Measurements from ENCODE around the gene DSTN. TPM values are rescaled to one million over a fixed set of nuclear protein-coding genes. Genes with fewer than 3 reads are reported as not detected.

Gene DSTN
- total RNA-seq, 4 donors from 2014 or later: 166 to 322 (median 242) TPM

DNA sequence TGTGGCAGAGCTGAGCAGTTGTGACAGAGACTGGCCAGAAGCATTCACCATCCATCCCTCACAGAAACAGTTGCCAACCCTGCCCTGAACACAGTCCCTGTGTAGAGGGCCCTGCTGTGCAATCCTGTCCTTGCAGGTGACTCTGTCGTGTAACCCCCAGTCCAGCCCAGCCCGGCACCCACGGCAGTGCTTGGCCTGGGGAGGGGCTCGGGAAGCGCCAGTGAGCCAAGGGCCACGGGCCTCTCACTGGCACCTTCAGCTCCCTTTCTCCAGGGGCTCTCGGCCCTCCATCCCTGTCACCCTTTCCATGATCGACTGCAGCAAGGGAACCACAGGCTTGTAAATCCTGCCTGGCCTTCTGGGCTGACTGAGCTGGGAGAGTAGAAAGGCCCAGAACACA lies 59.1 kb downstream of the DSTN start:
- H3K27me3 ChIP-seq: no peaks in the 10 kb centered on the region
- 82 to 92% methylated on average over 2 to 7 of the region's 8 CpGs for WGBS, 2 donors
- no peak for DNase-seq (ENCODE audit: low spot score in 2 of 2)
- H3K4me3 ChIP-seq: no peak overlapping the region
- H3K27ac ChIP-seq: no peak overlapping the region
- H3K36me3 ChIP-seq: peaks cover 2 to 100% (median 9%) of the 10 kb centered on the region in 3 donors
- peaks cover 0 to 11% (median 1%) of the 10 kb centered on the region in 4 donors for H3K4me1 ChIP-seq
- no peaks in the 10 kb centered on the region for H3K9me3 ChIP-seq
- TF ChIP-seq POLR2A (IDR thresholded peaks at IDR 0.05) (no peak), EP300 (IDR thresholded peaks at IDR 0.05) (no peak)
- TF ChIP-seq, protein P1, sequence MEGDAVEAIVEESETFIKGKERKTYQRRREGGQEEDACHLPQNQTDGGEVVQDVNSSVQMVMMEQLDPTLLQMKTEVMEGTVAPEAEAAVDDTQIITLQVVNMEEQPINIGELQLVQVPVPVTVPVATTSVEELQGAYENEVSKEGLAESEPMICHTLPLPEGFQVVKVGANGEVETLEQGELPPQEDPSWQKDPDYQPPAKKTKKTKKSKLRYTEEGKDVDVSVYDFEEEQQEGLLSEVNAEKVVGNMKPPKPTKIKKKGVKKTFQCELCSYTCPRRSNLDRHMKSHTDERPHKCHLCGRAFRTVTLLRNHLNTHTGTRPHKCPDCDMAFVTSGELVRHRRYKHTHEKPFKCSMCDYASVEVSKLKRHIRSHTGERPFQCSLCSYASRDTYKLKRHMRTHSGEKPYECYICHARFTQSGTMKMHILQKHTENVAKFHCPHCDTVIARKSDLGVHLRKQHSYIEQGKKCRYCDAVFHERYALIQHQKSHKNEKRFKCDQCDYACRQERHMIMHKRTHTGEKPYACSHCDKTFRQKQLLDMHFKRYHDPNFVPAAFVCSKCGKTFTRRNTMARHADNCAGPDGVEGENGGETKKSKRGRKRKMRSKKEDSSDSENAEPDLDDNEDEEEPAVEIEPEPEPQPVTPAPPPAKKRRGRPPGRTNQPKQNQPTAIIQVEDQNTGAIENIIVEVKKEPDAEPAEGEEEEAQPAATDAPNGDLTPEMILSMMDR (IDR thresholded peaks at IDR 0.05): no peak

- Histone ChIP-seq H3K27me3 (no peaks in the 10 kb centered on the region), H3K9me3 (no peaks in the 10 kb centered on the region), H3K4me1 (peaks cover 0 to 17% (median 4%) of the 10 kb centered on the region in 4 donors), H3K27ac (no peak overlapping the region), H3K36me3 (peaks cover 2 to 100% (median 6%) of the 10 kb centered on the region in 3 donors), H3K4me3 (no peak overlapping the region)
- DNase-seq (ENCODE audit: low spot score in 2 of 2): no peak
- WGBS, 2 donors: 91 to 94% methylated on average over 20 to 21 of the region's 21 CpGs
- TF ChIP-seq, protein P1 (IDR thresholded peaks at IDR 0.05): no peak
- no peak for TF ChIP-seq EP300 (IDR thresholded peaks at IDR 0.05)
- TF ChIP-seq POLR2A (IDR thresholded peaks at IDR 0.05): no peak
Observed at GRCh38 chr20:17629678-17630089, 59.8 kb downstream of the DSTN start.

- no peak for DNase-seq (ENCODE audit: low spot score in 2 of 2)
- TF ChIP-seq, protein P1 (IDR thresholded peaks at IDR 0.05): no peak
- no peak for TF ChIP-seq EP300 (IDR thresholded peaks at IDR 0.05)
- TF ChIP-seq POLR2A (IDR thresholded peaks at IDR 0.05): no peak
- WGBS, 2 donors: 83 to 85% methylated on average over 11 of the region's 11 CpGs
- Histone ChIP-seq H3K4me3 (no peak overlapping the region), H3K27me3 (no peaks in the 10 kb centered on the region), H3K36me3 (peaks cover 2 to 100% (median 3%) of the 10 kb centered on the region in 3 donors), H3K4me1 (peaks cover 0 to 23% (median 7%) of the 10 kb centered on the region in 4 donors), H3K9me3 (no peaks in the 10 kb centered on the region), H3K27ac (no peak overlapping the region)
Observed at GRCh38 chr20:17630151-17630805, 60.4 kb downstream of the DSTN start.

GRCh38 chr20:17630806-17631195 lies 60.9 kb downstream of the DSTN start:
- no peak for DNase-seq (ENCODE audit: low spot score in 2 of 2)
- Histone ChIP-seq H3K9me3 (no peaks in the 10 kb centered on the region), H3K4me3 (no peak overlapping the region), H3K27me3 (no peaks in the 10 kb centered on the region), H3K36me3 (peaks cover 2 to 100% (median 3%) of the 10 kb centered on the region in 3 donors), H3K27ac (no peak overlapping the region), H3K4me1 (peaks cover 0 to 28% (median 12%) of the 10 kb centered on the region in 4 donors)
- 84 to 98% methylated on average over 6 of the region's 6 CpGs for WGBS, 2 donors
- TF ChIP-seq EP300 (IDR thresholded peaks at IDR 0.05): no peak
- TF ChIP-seq, protein P1 (IDR thresholded peaks at IDR 0.05): no peak
- no peak for TF ChIP-seq POLR2A (IDR thresholded peaks at IDR 0.05)

DNA sequence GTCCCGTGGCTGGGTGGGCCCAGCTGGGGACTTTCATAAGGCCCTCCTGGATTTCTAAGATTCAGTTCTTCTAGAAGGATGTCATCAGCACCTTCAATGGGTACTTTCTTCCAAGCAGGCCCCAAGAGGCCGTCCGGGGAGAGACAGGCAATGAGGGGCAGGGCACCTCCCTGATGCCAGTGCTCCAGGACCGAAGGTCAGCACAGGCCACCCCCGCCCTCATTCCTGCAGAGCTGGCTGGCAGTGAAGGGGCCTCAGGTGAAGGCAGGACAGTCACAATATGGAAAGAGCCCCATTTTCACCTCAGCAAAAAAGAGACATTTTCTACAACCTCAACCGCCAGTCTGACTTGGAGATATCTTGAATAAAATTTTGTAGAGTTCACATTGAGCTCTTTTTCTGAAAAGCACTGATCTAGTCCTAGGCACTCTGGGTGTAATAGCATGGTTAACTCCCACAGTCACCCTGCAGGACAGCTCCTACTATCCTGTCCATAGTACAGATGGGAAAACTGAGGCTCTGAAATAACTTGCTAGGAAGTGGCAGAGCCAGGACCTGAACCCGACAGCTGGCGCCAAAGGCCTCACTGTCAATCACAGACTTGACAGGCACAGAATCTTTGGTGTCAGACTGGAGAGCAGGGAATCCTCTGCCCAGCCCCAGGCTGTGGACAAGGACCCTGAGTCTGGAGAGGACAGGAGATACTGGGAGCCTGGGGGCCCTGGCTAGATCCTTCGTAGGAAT lies 61.9 kb downstream of the DSTN start:
- H3K36me3 ChIP-seq: peaks cover 0 to 98% (median 3%) of the 10 kb centered on the region in 3 donors
- 82 to 94% methylated on average over 8 to 9 of the region's 9 CpGs for WGBS, 2 donors
- no peaks in the 10 kb centered on the region for H3K9me3 ChIP-seq

More for the DNA sequence above, 61.9 kb downstream of the DSTN start:
- no peak for DNase-seq (ENCODE audit: low spot score in 2 of 2)
- H3K4me1 ChIP-seq: peaks cover 0 to 34% (median 21%) of the 10 kb centered on the region in 4 donors
- no peaks in the 10 kb centered on the region for H3K27me3 ChIP-seq
- H3K27ac ChIP-seq: no peak overlapping the region
- H3K4me3 ChIP-seq: no peak overlapping the region
- TF ChIP-seq, protein P1 (IDR thresholded peaks at IDR 0.05): no peak
- no peak for TF ChIP-seq POLR2A (IDR thresholded peaks at IDR 0.05)
- TF ChIP-seq EP300 (IDR thresholded peaks at IDR 0.05): no peak

Measured in tibial nerve (tissue), 4 donors.